ENCODE data around the gene CRNKL1.
A peak's percentile ranks its signal among the peaks of the same experiment; 100 is the strongest.

Gene CRNKL1

GRCh38 chr20:20031790-20032189, 20.5 kb downstream of the CRNKL1 start:
- no peak for DNase-seq
- Mint-ChIP-seq H3K4me3 (no peak overlapping the region), H3K9me3 (no peaks in the 10 kb centered on the region), H3K27me3 (no peaks in the 10 kb centered on the region), H3K36me3 (ENCODE audit: low read depth) (peaks cover 93% of the 10 kb centered on the region), H3K27ac (peak overlapping the region; percentile 65), H3K4me1 (ENCODE audit: low read depth) (peaks cover 3% of the 10 kb centered on the region)

- no peak for DNase-seq
- Mint-ChIP-seq H3K36me3 (ENCODE audit: low read depth) (peaks cover 94% of the 10 kb centered on the region), H3K4me1 (ENCODE audit: low read depth) (peaks cover 20% of the 10 kb centered on the region), H3K4me3 (no peak overlapping the region), H3K27ac (no peak overlapping the region), H3K9me3 (no peaks in the 10 kb centered on the region), H3K27me3 (no peaks in the 10 kb centered on the region)
Measured at GRCh38 chr20:20027284-20027683, 25.0 kb downstream of the CRNKL1 start.

- H3K4me3 Mint-ChIP-seq = no peak overlapping the region
- no peaks in the 10 kb centered on the region for H3K9me3 Mint-ChIP-seq
- peaks cover 93% of the 10 kb centered on the region for H3K36me3 Mint-ChIP-seq (ENCODE audit: low read depth)
- no peaks in the 10 kb centered on the region for H3K27me3 Mint-ChIP-seq
- H3K4me1 Mint-ChIP-seq (ENCODE audit: low read depth) = peaks cover 40% of the 10 kb centered on the region
- peak overlapping the region; percentile 13 for H3K27ac Mint-ChIP-seq
- DNase-seq = no peak
Measured at GRCh38 chr20:20024942-20025341, 27.3 kb downstream of the CRNKL1 start.

GRCh38 chr20:20023395-20023794, 28.9 kb downstream of the CRNKL1 start:
- Mint-ChIP-seq H3K4me1 (ENCODE audit: low read depth) (peaks cover 54% of the 10 kb centered on the region), H3K9me3 (no peaks in the 10 kb centered on the region), H3K27me3 (no peaks in the 10 kb centered on the region), H3K27ac (peak overlapping the region; percentile 86), H3K36me3 (ENCODE audit: low read depth) (peaks cover 96% of the 10 kb centered on the region), H3K4me3 (no peak overlapping the region)
- no peak for DNase-seq

GRCh38 chr20:20022498-20022897, 29.8 kb downstream of the CRNKL1 start:
- peaks cover 57% of the 10 kb centered on the region for H3K4me1 Mint-ChIP-seq (ENCODE audit: low read depth)
- H3K27ac Mint-ChIP-seq = peak overlapping the region; percentile 86
- no peaks in the 10 kb centered on the region for H3K9me3 Mint-ChIP-seq
- H3K4me3 Mint-ChIP-seq = peak overlapping the region; percentile 6
- no peaks in the 10 kb centered on the region for H3K27me3 Mint-ChIP-seq
- DNase-seq = no peak
- peaks cover 96% of the 10 kb centered on the region for H3K36me3 Mint-ChIP-seq (ENCODE audit: low read depth)

- Mint-ChIP-seq H3K27me3 (no peaks in the 10 kb centered on the region), H3K36me3 (ENCODE audit: low read depth) (peaks cover 90% of the 10 kb centered on the region), H3K9me3 (no peaks in the 10 kb centered on the region), H3K27ac (peak overlapping the region; percentile 86), H3K4me3 (peak overlapping the region; percentile 10), H3K4me1 (ENCODE audit: low read depth) (peaks cover 60% of the 10 kb centered on the region)
- no peak for DNase-seq
Measured at GRCh38 chr20:20021835-20022234, 30.4 kb downstream of the CRNKL1 start.

- no peak for DNase-seq
- Mint-ChIP-seq H3K4me3 (peak overlapping the region; percentile 90), H3K36me3 (ENCODE audit: low read depth) (peaks cover 81% of the 10 kb centered on the region), H3K9me3 (no peaks in the 10 kb centered on the region), H3K4me1 (ENCODE audit: low read depth) (peaks cover 64% of the 10 kb centered on the region), H3K27ac (peak overlapping the region; percentile 83), H3K27me3 (no peaks in the 10 kb centered on the region)
Measured at GRCh38 chr20:20020908-20021307, 31.4 kb downstream of the CRNKL1 start.

- Mint-ChIP-seq H3K27ac (peak overlapping the region; percentile 78), H3K9me3 (no peaks in the 10 kb centered on the region), H3K4me1 (ENCODE audit: low read depth) (peaks cover 65% of the 10 kb centered on the region), H3K4me3 (peak overlapping the region; percentile 90), H3K27me3 (no peaks in the 10 kb centered on the region), H3K36me3 (ENCODE audit: low read depth) (peaks cover 63% of the 10 kb centered on the region)
- no peak for DNase-seq
Measured at GRCh38 chr20:20019123-20019522, 33.1 kb downstream of the CRNKL1 start.

- H3K4me3 Mint-ChIP-seq = peak overlapping the region; percentile 90
- H3K36me3 Mint-ChIP-seq (ENCODE audit: low read depth) = peaks cover 56% of the 10 kb centered on the region
- peaks cover 60% of the 10 kb centered on the region for H3K4me1 Mint-ChIP-seq (ENCODE audit: low read depth)
- DNase-seq = no peak
- no peaks in the 10 kb centered on the region for H3K9me3 Mint-ChIP-seq
- H3K27me3 Mint-ChIP-seq = no peaks in the 10 kb centered on the region
- H3K27ac Mint-ChIP-seq = peak overlapping the region; percentile 78
Measured at GRCh38 chr20:20018366-20018765, 33.9 kb downstream of the CRNKL1 start.

- H3K9me3 Mint-ChIP-seq = no peaks in the 10 kb centered on the region
- peaks cover 58% of the 10 kb centered on the region for H3K4me1 Mint-ChIP-seq (ENCODE audit: low read depth)
- no peak for DNase-seq
- H3K27ac Mint-ChIP-seq = peak overlapping the region; percentile 78
- H3K27me3 Mint-ChIP-seq = no peaks in the 10 kb centered on the region
- peaks cover 50% of the 10 kb centered on the region for H3K36me3 Mint-ChIP-seq (ENCODE audit: low read depth)
- peak overlapping the region; percentile 90 for H3K4me3 Mint-ChIP-seq
Measured at GRCh38 chr20:20017844-20018185, 34.5 kb downstream of the CRNKL1 start.

GRCh38 chr20:20017001-20017843, 35.0 kb downstream of the CRNKL1 start, which contains the start of gene NAA20:
TSS of gene NAA20 (plus strand) at chr20:20017362. CDS start at chr20:20017397, 35 bp downstream.
- Mint-ChIP-seq H3K36me3 (ENCODE audit: low read depth) (peaks cover 44% of the 10 kb centered on the region), H3K4me3 (peak within 1 kb of the TSS; percentile 90), H3K4me1 (ENCODE audit: low read depth) (peaks cover 52% of the 10 kb centered on the region), H3K27me3 (no peaks in the 10 kb centered on the region), H3K27ac (peak within 1 kb of the TSS; percentile 94), H3K9me3 (no peaks in the 10 kb centered on the region)
- peak; percentile 93 for DNase-seq

- Mint-ChIP-seq H3K9me3 (no peaks in the 10 kb centered on the region), H3K4me1 (ENCODE audit: low read depth) (peaks cover 29% of the 10 kb centered on the region), H3K36me3 (ENCODE audit: low read depth) (peaks cover 23% of the 10 kb centered on the region), H3K4me3 (no peak overlapping the region), H3K27me3 (peaks cover 7% of the 10 kb centered on the region), H3K27ac (no peak overlapping the region)
- DNase-seq = no peak
Measured at GRCh38 chr20:20014659-20015058, 37.6 kb downstream of the CRNKL1 start.

- H3K36me3 Mint-ChIP-seq (ENCODE audit: low read depth) = peaks cover 1% of the 10 kb centered on the region
- peaks cover 22% of the 10 kb centered on the region for H3K27me3 Mint-ChIP-seq
- H3K9me3 Mint-ChIP-seq = no peaks in the 10 kb centered on the region
- peaks cover 15% of the 10 kb centered on the region for H3K4me1 Mint-ChIP-seq (ENCODE audit: low read depth)
- no peak overlapping the region for H3K4me3 Mint-ChIP-seq
- no peak for DNase-seq
- H3K27ac Mint-ChIP-seq = no peak overlapping the region
Measured at GRCh38 chr20:20012541-20012940, 39.7 kb downstream of the CRNKL1 start.

- peaks cover 30% of the 10 kb centered on the region for H3K27me3 Mint-ChIP-seq
- peaks cover 8% of the 10 kb centered on the region for H3K4me1 Mint-ChIP-seq (ENCODE audit: low read depth)
- no peak overlapping the region for H3K27ac Mint-ChIP-seq
- no peaks in the 10 kb centered on the region for H3K36me3 Mint-ChIP-seq (ENCODE audit: low read depth)
- H3K9me3 Mint-ChIP-seq = no peaks in the 10 kb centered on the region
- H3K4me3 Mint-ChIP-seq = no peak overlapping the region
- no peak for DNase-seq
Measured at GRCh38 chr20:20010639-20011500, 41.4 kb downstream of the CRNKL1 start.

Measured in activated T-cell treated with anti-CD3 and anti-CD28 coated beads, Interleukin-2, amount 50 U/mL, for 24 hours (primary cell).